T47D (cell line): ENCODE measurements around the gene VGF.

Source experiments
- DNase-seq, 2 experiments: peaks; one replicate each; pipeline versions ENCODE4 v3.0.0 to v3.0.0-alpha.2; 2011 to 2012; ENCODE audit warnings: low read depth in 1 of 2, low spot score in 1 of 2
- JUND ChIP-seq: IDR thresholded peaks from 2 replicates; pipeline ENCODE4 v1.6.1; 2012; ENCODE audit warnings: low read depth
- in situ Hi-C: cut with HindIII; loops from 2 replicates; pipeline ENCODE4 v1.10.0; 2016; ENCODE audit warnings: low sequenced_read_pairs, low pct_unique_long_range_greater_than_20kb

VGF gene

GRCh38 chr7:101159696-101160674 lies 5.4 kb downstream of the VGF start:
- DNase-seq: no peak
- TF ChIP-seq JUND: no peak
- in situ Hi-C loops: no loop called here

- TF ChIP-seq JUND: no peak
- DNase-seq: no peak
- in situ Hi-C loops: no loop called here
These were observed 8.3 kb downstream of the VGF start for GRCh38 chr7:101156866-101157589.

- no peak for DNase-seq
- in situ Hi-C loops: no loop called here
- no peak for TF ChIP-seq JUND
These were observed 9.1 kb downstream of the VGF start for GRCh38 chr7:101156277-101156676.

- in situ Hi-C loops: no loop called here
- no peak for TF ChIP-seq JUND
- DNase-seq: no peak
These were observed 10.1 kb downstream of the VGF start for GRCh38 chr7:101155303-101155702.

GRCh38 chr7:101154693-101155102 lies 10.7 kb downstream of the VGF start:
- no peak for TF ChIP-seq JUND
- peak in 1 of 2 experiments; percentile 29 for DNase-seq
- in situ Hi-C loops: no loop called here

GRCh38 chr7:101153969-101154692 lies 11.2 kb downstream of the VGF start, which contains the start of gene AP1S1:
Gene AP1S1, plus strand, starts transcription at chr7:101154476. Its CDS starts 39 bp downstream, at chr7:101154515.
- no peak for TF ChIP-seq JUND

GRCh38 chr7:101151908-101152651 lies 13.3 kb downstream of the VGF start:
- no peak for DNase-seq
- TF ChIP-seq JUND: no peak
- in situ Hi-C loops: no loop called here

More at GRCh38 chr7:101153969-101154692, 11.2 kb downstream of the VGF start, which contains the start of gene AP1S1:
- peak; percentile 94 for DNase-seq
- in situ Hi-C loops: no loop called here

- TF ChIP-seq JUND: no peak
These were observed 24.5 kb downstream of the VGF start for GRCh38 chr7:101140746-101141382.

GRCh38 chr7:101140339-101140699 lies 25.1 kb downstream of the VGF start:
- no peak for TF ChIP-seq JUND
- DNase-seq: no peak
- in situ Hi-C loops: no loop called here

More at GRCh38 chr7:101140746-101141382, 24.5 kb downstream of the VGF start:
- no peak for DNase-seq
- in situ Hi-C loops: no loop called here

GRCh38 chr7:101138213-101138870 lies 27.0 kb downstream of the VGF start:
- in situ Hi-C loops: no loop called here
- peak in 1 of 2 experiments; percentile 73 for DNase-seq
- no peak for TF ChIP-seq JUND
